T-helper 1 cell treated with Interleukin-12 subunit alpha and Interleukin-12 subunit beta and Interleukin-4 antibody, amounts not matched to agents 30 ng/mL and 1 ng/mL, for 36 hours (primary cell): Measurements from ENCODE around the gene SLC9A1. TPM values are rescaled to one million over a fixed set of nuclear protein-coding genes. Genes with fewer than 3 reads are reported as not detected.
"Not testable (repeated sequence)": the region's sequence is repeated elsewhere in the genome, so short reads cannot be mapped to it uniquely, and the experiment has no call there.

Experiments used
- intact Hi-C: fragments of 100-400 bp; cut with micrococcal nuclease; formaldehyde crosslinking; loops from one replicate; pipeline ENCODE4 v1.15.1; 2024
- total RNA-seq: library from RNA; stranded (reverse); gene quantifications from 2 replicates; pipeline ENCODE4 v1.2.3, GENCODE V29; 2022

Gene SLC9A1
- total RNA-seq, 1 donor from 2014 or later: 28.0 TPM

DNA sequence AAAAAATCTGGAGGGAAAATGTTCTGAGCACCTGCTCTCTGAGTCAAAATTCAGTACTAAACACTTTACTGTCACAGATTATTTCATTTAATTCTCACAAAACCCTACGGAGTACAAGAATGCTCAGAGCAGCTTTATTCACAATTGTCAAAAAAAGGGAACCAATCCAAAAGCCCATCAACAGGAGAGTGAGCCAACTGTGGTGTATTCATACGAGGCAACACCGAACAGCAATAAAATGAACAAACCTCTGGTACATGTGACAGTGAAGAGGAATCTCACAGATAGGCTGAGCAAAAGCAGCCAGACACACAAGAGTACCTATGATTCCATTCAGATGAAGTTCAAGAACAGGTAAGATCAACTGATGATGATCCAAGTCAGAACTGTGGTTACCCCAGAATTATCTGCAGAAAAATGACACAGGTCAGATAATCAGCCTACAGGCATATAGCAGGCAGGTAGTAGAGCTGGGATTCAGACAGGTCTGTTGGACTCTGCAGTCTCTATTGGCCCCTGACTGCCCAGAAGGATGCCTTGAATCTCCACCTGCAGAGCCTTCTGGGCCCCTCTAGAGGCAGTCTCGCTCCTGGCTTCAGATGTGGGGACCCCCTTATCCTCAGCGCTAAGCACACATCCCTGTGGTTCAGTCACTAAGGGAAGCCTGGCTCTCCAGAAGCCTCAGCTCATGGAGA is 19.2 kb downstream of the SLC9A1 start:
- intact Hi-C loops: no loop called here

DNA sequence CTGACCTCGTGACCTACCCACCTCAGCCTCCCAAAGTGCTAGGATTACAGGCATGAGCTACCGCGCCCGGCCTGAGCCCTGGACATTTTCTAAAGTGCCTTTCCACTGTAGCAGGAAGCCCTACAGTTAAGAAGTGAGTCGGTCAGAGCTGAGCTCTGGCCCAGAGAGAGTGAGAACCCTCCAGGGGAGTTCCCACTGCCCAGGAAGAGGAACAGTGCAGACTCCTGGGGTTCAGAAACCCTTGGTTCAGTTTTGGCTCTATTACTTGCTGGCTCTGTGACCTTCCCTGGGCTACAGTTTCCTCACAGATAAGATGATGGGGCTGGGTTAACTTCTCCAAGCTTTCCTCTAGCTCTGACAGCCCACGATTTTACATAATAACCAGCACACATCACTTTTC is 20.9 kb downstream of the SLC9A1 start:
- intact Hi-C loops: no loop called here

GRCh38 chr1:27133158-27133557 is 21.8 kb downstream of the SLC9A1 start:
- intact Hi-C loops: no loop called here

DNA sequence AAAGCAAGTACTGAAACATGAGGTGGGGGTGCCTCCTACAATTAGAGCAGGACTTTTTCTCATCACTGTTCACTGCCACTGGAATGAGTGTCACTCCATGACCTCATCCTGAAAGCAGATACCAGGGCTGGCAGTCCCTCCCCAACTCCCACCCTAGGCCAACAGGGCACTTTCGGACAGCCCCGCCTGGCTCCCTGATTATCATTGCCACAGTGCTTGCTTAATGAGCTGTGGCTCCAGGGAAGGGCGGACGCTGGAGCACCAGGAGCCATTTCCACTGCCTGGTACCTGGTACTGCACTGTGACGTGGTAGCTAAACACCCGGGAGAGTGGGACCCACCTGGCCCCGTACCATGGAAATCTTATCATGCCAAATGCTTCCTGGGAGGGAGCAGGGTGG is 22.3 kb downstream of the SLC9A1 start:
- intact Hi-C loops: no loop called here

GRCh38 chr1:27132147-27132546 is 22.8 kb downstream of the SLC9A1 start:
- intact Hi-C loops: no loop called here

DNA sequence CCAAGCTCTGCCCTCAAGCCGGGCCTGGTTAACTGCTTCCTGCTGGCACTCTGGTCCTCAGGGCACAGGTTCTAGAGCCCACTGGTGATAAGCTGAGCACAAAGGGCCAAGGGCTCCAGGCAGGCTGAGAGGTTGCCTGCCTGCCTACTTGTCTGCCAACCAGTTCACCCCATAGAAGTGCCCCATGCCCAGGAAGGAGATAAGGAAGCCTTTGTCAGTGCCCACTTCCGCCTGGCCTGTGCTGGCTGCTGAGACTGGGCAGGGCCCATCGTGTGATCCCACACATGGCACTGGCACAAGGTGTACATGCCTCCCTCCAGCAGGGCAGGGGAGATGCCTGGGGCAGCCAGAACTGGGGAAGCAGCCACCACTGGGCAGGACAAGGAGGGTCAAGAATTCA is 24.1 kb downstream of the SLC9A1 start:
- intact Hi-C loops: no loop called here

DNA sequence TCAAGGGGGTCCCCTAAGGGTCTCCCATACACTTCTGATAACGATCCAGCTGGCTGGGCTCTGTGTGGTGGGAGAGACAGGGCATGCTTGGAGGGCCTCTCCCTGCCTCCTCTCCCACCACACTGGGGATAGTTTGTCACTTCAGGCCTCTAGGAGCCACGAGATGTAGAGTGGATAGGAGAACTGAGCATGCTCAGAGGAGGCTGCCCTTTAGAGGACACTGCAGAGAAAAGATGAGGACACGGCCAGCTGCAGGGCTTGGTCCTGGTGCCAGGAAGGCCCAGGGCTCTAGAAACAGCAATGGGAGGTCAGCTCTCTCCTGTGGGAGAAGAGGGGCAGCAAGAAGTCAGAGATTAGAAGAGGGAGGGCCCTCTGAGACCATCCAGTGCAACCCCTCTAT is 25.7 kb downstream of the SLC9A1 start:
- intact Hi-C loops: no loop called here

GRCh38 chr1:27127419-27127818 is 27.5 kb downstream of the SLC9A1 start:
- intact Hi-C loops: no loop called here

- intact Hi-C loops: no loop called here
Measured at GRCh38 chr1:27126391-27126790, 28.5 kb downstream of the SLC9A1 start.

DNA sequence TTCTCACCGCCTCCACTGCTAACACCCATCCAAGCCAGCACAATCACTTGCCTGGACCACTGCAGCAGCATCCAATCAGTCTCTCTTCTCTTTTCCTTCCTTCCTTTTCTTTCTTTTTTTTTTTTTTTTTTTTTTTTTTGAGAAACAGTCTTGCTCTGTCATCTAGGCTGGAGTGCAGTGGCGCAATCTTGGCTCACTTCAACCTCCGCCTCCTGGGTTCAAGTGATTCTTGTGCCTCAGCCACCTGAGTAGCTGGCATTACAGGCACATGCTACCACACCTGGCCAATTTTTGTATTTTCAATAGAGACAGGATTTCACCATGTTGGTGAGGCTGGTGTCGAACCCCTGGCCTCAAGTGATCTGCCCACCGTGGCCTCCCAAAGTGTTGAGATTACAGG is 29.8 kb downstream of the SLC9A1 start:
- intact Hi-C loops: not testable (repeated sequence)

DNA sequence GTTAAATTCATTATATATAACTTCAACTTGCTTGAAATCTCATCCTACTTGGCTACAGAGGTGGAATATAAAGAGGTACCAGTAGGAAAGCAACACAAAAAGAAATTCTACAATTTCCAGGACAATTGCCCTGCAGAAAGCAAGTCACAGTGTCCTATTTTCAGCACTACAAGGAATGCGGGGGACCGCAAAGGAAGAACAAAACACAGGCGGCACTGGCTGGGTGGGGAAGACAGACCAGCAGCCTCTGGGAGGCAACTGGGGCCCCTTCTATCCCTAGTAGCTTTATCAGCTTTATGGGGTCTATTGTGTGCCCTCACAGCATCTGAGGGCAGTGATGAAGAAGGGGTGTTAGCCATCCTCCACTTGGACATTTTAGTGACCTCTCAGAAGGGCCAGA is 30.5 kb downstream of the SLC9A1 start:
- intact Hi-C loops: loop anchor here (1.0 kb wide), 1 partner anchor 16 kb away; no protein-coding TSS in a partner anchor

DNA sequence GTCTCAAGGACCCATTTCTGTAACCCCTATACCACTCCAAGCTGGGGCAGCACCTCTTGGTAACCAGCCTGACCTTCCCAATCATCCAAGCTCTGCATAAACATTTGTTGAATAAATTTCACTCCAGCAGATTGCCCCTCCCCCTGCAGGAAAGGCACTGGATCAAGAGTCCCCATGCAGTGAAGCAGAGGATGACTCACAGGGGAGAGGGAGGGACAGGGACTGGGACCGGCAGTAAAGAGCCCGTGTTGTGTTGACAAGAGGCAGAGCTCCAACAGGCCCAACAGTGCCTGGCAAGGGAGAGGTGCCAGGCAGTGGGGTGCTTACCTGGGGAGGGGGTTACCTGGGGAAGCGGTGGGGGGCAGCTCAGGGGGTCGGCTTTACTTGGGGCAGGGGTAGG is 32.3 kb downstream of the SLC9A1 start:
- intact Hi-C loops: no loop called here

DNA sequence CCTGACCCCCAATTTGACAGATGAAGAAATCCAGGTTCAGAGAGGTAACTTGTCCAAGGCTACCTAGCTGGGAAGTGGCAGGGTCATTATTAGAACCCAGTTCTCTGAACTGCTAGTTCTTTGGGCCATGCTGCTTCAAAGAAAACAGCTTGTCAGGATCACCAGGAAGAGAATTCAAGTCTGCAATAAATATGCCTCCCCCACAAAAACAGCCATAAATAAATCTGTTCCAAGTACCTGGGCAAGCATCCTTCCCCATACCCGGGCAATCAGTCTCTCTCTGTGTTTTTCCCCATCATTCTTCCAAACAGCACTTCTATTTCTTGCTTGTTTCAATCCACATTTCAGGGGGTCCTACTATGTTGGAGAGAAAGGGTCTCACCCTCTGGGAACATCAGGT is 34.1 kb downstream of the SLC9A1 start:
- intact Hi-C loops: no loop called here

GRCh38 chr1:27118440-27118689 is 36.6 kb downstream of the SLC9A1 start:
- intact Hi-C loops: no loop called here

GRCh38 chr1:27117733-27118439 is 37.0 kb downstream of the SLC9A1 start:
- intact Hi-C loops: no loop called here

DNA sequence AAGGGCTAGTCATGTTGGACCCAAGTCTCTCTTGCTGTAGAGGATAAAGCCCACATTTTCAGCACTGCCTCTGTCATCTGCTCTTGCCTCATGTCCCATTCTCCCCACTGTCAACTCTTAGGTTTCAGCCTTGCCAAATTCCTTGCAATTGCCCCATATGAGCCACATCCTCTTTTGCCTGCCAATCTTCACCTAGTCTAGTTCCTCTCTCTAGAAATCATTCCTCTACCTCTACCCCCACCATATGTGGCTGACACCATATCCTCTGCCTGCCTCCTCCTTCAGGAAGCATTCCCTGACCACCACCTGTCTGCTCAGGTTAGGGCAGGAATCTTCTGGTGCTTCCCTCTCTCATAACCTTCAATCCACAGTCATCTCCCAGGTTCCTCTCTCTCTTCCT is 38.2 kb downstream of the SLC9A1 start:
- intact Hi-C loops: no loop called here

DNA sequence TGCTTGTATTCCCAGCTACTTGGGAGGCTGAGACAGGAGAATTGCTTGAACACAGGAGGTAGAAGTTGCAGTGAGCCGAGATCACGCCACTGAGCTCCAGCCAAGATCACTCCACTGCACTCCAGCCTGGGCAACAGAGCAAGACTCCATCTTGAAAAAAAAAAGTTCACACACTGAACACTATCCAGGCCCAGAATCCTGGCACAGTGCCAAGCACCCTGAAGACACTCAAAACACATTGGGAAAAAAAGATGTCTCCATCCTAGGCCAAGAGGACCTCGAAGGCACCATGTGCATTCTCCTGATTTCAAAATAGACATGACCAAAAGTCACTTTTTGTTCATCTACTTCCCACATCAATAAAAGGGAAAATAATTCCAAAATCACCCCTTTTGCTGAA is 38.7 kb downstream of the SLC9A1 start:
- intact Hi-C loops: no loop called here

DNA sequence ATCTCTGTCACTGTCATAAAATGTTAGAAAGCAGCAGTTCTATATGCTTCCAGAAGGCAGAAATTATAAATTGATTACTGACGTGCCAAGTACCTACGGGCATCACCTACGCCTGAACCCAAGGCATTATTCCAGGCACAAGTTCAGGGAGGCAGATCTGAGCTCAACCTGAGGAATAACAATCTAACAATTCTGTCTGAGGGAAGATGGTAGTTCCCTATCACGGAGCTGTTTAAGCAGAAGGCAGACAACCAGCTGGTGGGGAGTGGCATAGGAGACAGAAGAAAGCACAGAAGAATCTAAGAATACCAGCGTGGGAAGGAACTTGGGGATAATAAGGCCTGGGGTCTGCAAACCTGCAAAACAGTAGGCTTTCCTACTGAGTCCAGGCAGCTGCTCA is 40.4 kb downstream of the SLC9A1 start:
- intact Hi-C loops: no loop called here

DNA sequence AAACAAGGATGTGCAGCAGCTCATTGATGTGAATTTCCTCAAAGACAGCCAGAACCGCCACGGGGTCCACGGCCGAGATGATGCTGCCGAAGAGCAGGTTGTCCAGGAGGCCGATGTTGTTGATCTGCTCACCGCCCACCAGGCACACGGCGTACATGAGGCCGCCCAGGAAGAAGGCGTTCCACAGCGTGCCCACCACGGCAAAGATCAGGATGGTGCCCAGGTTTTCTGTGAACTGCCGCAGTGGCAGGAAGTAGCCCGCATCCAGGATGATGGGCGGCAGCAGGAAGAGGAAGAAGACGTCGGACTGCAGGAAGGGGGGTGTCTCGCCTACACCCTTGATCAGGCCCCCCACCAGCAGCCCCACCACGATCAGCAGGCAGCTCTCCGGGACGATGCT is 41.1 kb downstream of the SLC9A1 start:
- intact Hi-C loops: loop anchor here (2.0 kb wide), 1 partner anchor 171 kb away; no protein-coding TSS in a partner anchor

GRCh38 chr1:27111626-27112573 is 43.0 kb downstream of the SLC9A1 start:
- intact Hi-C loops: loop anchor here (1.0 to 2.0 kb wide), 4 partner anchors 25 to 173 kb away; partner anchors contain the start of genes SLC9A1 and WDTC1

- intact Hi-C loops: no loop called here
Measured at GRCh38 chr1:27109103-27109822, 45.7 kb downstream of the SLC9A1 start.
